ENCODE results near the gene GIMAP4.

The GIMAP4 gene

GRCh38 chr7:150553163-150553562, 14.0 kb upstream of the GIMAP4 start:
- no peak for DNase-seq (ENCODE audit: low read depth, low spot score)
- TF ChIP-seq CTCF (IDR thresholded peaks at IDR 0.05; ENCODE audit: insufficient read depth, low read length, missing control alignments), result no peak
- POLR2A ChIA-PET, result no interaction called here
- H3K4me3 ChIP-seq (ENCODE audit: low read depth, low read length), result no peak overlapping the region
- CTCF ChIA-PET, result no interaction called here

- ChIA-PET POLR2A (no interaction called here), CTCF (no interaction called here)
- TF ChIP-seq CTCF (IDR thresholded peaks at IDR 0.05; ENCODE audit: insufficient read depth, low read length, missing control alignments), result no peak
Observed at GRCh38 chr7:150556521-150557138, 10.6 kb upstream of the GIMAP4 start.

GRCh38 chr7:150560486-150560885, 6.7 kb upstream of the GIMAP4 start:
- POLR2A ChIA-PET, result no interaction called here

More at GRCh38 chr7:150556521-150557138, 10.6 kb upstream of the GIMAP4 start:
- no peak overlapping the region for H3K4me3 ChIP-seq (ENCODE audit: low read depth, low read length)
- DNase-seq (ENCODE audit: low read depth, low spot score), result no peak

GRCh38 chr7:150562919-150563318, 4.3 kb upstream of the GIMAP4 start:
- ChIA-PET CTCF (no interaction called here), POLR2A (no interaction called here)
- no peak overlapping the region for H3K4me3 ChIP-seq (ENCODE audit: low read depth, low read length)

More at GRCh38 chr7:150560486-150560885, 6.7 kb upstream of the GIMAP4 start:
- TF ChIP-seq CTCF (IDR thresholded peaks at IDR 0.05; ENCODE audit: insufficient read depth, low read length, missing control alignments), result no peak
- no peak overlapping the region for H3K4me3 ChIP-seq (ENCODE audit: low read depth, low read length)
- no peak for DNase-seq (ENCODE audit: low read depth, low spot score)
- CTCF ChIA-PET, result no interaction called here

GRCh38 chr7:150564006-150564405, 3.2 kb upstream of the GIMAP4 start:
- POLR2A ChIA-PET, result no interaction called here
- H3K4me3 ChIP-seq (ENCODE audit: low read depth, low read length), result no peak overlapping the region
- no peak for TF ChIP-seq CTCF (IDR thresholded peaks at IDR 0.05; ENCODE audit: insufficient read depth, low read length, missing control alignments)
- CTCF ChIA-PET, result no interaction called here
- DNase-seq (ENCODE audit: low read depth, low spot score), result no peak

More at GRCh38 chr7:150562919-150563318, 4.3 kb upstream of the GIMAP4 start:
- TF ChIP-seq CTCF (IDR thresholded peaks at IDR 0.05; ENCODE audit: insufficient read depth, low read length, missing control alignments), result no peak
- no peak for DNase-seq (ENCODE audit: low read depth, low spot score)

DNA sequence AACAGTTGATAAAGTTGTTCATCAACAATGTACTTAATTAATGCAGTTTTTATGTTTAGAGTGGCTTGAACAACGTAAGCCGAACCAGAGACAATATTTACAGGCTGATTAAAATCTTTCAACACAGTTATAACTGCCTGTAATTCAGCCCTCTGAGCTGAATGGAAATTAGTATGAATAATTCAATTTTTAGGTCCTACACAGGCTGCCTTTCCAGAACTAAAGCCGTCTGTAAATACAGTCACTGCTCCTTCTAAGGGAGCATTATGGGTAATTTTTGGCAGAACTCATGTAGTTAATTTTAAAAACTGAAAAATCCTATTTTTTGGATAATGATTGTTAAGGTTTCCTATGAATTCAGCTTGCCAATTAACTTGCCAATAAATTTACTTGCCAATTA, 2.6 kb upstream of the GIMAP4 start:
- no peak for DNase-seq (ENCODE audit: low read depth, low spot score)
- CTCF ChIA-PET, result no interaction called here
- POLR2A ChIA-PET, result no interaction called here
- no peak for TF ChIP-seq CTCF (IDR thresholded peaks at IDR 0.05; ENCODE audit: insufficient read depth, low read length, missing control alignments)
- H3K4me3 ChIP-seq (ENCODE audit: low read depth, low read length), result no peak overlapping the region

All from AG04449 (cell line).